NCI-H1694 treated with DMSO at 0.1 percent for 48 hours (cell line): ENCODE results near the gene HSPA12A.

Experiments used
- DNase-seq: peaks from one replicate; lab custom pipeline; 2025; lab: John Stamatoyannopoulos, UW

HSPA12A gene, protein sequence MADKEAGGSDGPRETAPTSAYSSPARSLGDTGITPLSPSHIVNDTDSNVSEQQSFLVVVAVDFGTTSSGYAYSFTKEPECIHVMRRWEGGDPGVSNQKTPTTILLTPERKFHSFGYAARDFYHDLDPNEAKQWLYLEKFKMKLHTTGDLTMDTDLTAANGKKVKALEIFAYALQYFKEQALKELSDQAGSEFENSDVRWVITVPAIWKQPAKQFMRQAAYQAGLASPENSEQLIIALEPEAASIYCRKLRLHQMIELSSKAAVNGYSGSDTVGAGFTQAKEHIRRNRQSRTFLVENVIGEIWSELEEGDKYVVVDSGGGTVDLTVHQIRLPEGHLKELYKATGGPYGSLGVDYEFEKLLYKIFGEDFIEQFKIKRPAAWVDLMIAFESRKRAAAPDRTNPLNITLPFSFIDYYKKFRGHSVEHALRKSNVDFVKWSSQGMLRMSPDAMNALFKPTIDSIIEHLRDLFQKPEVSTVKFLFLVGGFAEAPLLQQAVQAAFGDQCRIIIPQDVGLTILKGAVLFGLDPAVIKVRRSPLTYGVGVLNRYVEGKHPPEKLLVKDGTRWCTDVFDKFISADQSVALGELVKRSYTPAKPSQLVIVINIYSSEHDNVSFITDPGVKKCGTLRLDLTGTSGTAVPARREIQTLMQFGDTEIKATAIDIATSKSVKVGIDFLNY

DNA sequence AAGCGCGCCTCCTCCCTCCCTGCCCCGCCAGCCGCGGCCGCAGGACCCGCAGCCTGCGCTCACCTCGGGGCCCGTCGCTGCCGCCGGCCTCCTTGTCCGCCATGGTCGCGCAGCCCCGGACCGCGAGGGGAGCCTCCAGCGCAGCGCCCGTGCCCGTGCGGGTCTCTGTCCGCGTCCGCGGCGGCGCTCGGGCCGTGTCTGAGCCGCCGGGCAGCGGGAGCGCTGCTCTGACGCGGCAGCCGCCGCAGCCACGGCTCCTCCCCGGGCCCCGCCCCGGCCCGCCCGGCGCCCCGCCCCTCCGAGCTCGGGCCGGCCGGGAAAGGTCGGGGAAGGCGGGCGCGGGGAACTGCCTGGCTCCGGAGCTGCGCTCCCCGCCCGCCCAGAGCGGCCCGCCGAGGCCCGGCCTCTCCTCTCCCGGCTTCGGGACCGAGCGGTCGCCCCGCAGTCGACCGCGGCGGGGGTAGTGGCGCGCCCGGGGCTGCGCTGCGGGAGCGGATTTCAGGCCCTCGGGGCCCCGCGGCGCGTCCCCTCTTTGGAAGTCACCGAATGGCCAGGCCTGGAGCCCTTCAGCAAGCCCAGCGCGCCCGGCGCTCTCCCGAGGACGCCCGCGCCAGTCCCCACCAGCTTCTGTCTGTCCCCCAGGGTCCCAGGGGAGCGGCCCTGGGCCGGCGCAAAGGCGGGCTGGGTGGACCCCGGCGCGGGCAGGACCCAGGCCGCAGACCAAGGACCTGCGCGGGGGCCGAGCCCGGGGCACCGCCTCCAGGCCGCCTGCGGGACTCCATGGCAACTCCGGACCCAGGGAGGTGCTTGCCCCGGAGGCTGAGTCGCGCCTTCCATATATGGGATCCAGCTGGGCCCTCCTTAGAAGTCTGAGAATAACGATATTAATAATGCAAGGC is at the start of gene HSPA12A:
TSS of gene HSPA12A (minus strand) at position 200 of the 899 bp plus-strand sequence. CDS start at position 103, 97 bp downstream.
- no peak for DNase-seq

DNA sequence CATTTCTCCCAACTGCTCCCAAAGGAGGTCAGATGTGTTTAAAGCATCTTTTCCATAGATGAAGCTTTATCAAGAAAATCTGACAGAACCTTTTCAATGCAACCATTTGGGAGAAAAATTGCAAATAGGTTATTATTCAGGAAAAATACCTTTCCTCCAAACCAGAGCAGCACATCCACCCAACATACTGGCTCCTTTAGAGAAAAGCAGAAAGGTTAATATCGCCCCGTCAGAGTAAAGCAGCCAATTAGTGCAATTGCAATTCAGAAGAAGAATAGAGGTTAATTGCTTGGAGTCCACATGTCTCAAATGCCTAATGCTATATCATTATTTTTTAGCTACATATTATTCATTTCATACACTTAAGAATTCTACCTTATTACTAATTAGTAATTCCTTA is 48.9 kb upstream of the HSPA12A start:
- DNase-seq: no peak

DNA sequence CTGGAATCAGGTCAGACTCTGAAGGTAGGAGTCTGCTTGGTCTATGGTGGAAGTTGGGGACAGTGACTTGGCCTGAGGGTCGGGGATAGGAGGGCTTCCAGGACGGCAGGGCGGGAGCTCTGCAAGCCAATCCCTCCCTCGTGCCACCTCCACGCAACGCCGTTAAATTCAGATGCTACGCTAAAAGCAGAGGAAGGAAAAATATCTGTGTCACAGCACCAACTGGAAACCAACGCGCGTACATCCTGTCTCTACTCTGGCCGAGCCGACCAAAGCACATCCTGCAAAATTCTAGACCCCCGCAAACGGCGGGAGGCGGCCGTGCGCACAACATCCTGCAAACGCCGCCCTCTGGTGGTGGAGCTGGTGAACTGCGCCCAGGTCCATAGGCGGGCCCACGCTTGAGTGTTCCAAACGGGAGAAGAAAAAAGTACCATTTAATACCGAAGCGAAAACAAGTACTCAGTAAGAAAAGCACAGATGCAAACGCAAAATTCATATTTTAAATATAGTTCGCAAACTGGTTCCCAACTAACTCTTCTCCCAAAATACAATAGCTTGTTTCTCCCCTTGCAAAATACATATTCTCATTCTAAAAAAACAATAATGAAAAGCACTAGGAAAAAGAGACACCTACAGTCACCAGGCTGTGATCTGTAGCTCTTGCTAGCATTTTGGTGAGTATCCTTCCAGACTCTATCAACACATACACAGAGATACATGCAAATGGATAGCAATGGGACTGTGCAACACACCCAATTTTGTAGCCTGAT is 45.7 kb upstream of the HSPA12A start:
- DNase-seq: peak; percentile 33

DNA sequence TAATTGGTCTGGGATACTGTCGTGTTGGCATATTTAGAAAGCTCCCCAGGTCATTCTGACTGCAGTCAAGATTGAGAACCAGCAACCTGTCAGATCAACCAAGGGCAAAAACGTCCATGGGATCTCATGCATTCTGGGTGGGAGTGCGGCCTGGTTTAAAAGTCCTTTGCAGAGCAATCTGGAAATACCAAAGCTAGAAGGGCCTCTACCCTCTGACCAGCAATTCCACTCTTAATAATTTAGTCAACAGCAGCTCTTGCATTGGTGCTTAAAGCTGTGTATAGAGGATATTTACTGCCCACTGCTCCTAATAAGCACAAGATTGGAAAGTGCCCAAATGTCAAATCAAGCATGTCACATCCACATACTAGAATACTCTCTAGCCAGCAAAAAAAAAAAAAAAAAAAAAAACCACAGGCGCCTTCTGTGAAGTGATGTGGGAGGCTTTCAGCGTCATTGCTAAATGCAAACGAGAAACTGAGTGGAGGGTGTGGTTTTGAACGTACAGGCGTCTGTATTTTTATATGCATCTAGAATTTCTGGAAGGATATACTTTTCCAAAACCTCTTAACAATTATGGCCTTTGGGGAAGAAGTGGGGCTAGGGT is 44.8 kb upstream of the HSPA12A start:
- no peak for DNase-seq

DNA sequence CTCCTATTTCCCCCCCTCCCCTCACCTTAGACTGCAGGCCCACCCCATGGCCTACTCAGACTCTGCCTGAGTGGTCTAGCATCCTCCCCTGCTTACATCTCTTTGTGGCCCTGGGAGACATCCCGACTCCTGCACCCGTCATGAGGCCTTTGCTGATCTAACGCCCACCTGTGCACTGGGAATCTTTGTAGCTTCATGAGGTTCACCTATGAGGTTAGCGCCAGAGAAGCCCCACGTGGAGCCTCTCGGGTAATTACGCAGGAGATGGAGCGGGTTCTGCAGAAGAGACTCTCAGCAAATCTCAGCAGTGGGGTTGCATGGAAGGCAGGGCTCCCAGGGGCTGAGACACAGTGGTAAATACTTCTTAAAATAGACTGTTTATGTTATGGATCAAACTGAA is 43.5 kb upstream of the HSPA12A start:
- DNase-seq: no peak

DNA sequence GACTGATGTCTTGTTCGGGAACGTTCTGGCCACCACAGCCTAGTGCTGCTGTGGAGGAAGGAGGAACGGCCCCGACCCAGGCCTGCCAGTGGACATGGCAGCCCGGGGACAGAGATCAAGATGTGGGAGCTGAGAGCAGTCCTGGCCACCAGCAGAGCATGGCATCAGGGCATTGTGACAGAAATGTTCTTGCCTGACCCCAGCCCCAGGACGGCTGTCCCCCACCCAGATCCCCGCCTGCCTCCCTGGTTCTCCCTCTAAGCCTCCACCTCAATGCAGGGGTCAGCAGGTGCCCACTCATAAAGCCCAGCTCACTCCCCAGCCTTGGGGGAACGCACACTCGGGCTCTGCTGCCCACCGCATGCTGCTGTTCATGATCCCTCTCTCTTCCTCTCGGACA is 42.9 kb upstream of the HSPA12A start:
- DNase-seq: no peak

DNA sequence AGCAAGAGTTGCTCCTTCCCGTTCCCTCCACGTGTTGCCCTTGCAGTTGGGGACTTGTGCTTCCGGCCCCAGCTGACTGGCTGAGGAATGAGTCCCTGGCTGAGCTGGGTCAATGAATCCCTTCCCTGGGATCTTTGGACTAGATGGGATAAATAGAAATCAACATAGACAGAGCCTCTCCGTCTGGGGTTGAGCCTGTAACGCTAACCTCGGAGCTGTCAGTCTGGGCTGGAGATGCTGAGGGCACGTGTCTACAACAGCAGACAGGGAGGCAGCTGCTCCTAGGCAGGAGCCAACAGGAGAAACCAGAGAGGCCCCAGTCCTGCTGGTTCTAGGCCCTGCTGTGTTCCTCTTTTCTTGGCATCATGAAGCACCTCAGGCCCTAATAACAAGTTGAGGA is 42.3 kb upstream of the HSPA12A start:
- no peak for DNase-seq

DNA sequence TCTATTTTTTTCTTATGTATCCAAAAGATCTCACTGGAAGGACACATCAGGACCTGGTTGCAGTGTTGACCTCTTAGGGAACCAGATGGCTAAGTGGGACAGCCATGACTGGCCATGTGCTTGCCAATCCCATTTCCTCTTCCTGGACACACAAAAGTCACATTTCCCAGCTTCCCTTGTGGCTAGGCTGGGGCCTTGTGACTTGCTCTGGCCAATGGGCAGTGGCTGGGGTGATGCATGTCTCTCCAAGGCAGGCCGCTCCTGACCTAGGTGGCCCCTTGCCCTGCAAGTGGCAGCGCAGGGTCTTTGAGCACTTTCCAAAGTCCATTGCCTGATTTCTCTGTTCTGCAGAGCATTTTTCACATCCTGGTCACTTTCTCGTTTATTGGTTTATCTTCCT is 41.7 kb upstream of the HSPA12A start:
- DNase-seq: no peak

DNA sequence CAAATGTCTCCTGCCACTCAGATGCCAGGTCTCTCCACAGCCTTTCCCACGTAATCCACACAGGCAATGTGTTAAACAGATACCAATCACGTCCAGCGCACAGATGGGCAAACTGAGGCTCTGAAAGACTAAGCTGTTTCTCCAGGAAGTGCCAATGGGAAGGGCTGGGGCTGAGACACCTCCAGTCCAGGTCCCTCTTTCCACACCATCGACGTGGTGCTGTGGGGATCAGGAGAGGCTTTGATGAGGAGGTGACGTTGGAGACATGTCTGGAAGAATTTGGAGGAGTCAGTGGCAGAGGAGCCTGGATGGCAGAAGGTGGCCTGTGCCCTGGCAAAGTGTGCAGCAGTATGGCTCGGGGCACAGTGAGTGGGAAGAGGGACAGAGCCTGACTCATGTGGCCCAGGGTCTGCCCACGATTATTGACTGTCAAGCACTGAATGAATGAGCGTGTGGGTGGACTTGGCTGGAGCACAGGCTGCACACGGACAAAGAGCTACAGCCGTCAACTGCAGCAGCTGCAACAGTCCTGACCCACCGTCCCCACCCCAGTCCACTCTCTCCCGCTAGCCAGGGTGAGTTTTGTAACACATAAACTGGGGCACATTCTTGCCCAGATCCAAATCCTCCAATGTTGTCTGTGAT is 40.8 kb upstream of the HSPA12A start:
- no peak for DNase-seq

DNA sequence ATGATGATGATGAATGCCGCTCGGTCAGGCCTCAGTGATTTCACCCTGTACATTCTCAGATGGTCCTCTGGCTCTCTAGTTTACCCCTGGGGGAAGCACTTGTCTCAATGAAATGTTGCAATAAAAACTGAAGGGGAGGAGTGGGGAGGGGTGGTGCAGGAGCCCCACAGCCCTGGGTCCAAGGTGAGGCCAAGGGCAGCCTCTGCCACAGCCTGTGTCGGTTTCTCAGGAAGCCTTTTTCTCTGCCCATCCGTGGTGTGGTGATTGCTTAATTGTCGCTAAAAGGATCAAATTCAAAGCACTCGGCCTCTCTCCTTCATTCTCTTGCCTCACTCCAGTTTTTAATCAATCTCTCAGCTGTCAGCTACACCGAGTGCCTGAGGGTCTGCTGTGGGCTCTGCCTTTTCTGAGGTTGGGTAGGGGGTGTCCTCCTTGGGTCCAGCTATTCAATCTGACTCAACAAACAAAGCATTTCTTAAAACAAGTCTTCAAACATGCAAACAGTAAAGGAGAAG is 39.1 kb upstream of the HSPA12A start:
- no peak for DNase-seq

DNA sequence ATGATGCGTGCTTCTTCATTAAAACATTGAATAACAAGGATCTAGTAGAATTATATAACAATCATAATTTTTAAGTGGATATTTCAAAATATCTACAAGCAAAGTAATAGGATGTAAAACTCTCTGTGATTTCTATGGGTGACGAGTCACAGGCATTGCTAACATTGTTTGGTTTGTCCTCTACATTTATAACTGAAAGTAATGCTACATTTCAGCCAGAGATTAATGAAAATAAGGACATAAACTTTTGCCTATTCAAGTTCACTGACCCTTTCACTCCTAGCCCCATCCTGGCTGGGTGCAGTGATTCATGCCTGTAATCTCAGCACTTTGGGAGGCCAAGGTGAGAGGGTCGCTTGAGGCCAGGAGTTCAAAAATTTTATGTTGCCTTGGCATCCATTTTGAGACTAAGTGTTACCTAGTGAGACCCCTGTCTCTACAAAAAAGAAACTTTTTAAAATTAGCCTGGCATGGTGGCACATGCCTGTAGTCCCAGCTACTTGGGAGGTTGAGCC is 38.4 kb upstream of the HSPA12A start:
- no peak for DNase-seq

DNA sequence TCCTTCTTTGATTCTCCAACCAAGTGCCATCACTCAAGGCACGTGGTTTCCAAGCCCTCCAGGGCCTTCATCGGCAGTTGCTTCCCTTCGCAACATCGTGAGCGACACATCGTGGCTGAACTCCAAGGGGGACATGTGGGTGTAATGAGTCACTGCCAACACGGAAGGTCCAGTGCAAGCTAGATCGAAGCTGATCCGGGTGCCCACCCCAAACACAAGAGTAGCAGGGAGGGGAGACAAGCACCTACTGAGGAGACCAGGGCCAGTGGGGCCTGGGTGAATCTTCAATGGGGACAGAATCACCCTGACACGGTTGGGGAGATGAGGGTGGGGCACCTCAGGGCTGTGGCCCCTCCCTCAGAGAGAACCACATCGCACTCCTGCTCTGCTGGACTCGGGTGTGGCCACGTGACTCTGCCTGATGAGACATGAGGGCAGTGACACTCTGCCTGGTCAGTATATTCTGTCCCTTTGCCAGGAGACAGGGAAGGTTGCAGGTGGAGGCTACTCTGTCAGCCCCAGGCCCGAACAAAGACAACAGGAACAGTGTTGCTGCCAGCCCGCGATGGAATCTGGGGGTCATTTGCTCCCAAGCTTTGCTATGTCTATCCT is 36.8 kb upstream of the HSPA12A start:
- DNase-seq: no peak

DNA sequence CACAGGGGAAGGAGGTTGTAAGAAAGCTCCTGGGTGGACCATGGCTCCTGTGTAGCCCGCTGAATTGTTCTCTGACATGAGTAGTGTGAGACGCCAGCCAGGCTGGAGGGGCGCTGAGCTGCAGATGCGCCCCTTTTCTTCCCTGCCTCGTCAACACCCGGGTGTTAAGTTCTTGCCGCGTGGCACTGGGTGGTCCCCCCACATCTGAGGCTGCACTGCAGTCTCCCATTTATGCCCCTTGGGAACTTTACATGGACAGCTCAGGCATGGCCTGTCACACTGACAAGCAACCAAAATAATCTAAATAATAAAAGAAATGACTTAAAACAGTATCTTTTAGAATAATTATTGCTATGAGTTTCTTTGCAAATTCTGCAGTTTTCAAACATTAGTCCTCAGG is 34.6 kb upstream of the HSPA12A start:
- no peak for DNase-seq

DNA sequence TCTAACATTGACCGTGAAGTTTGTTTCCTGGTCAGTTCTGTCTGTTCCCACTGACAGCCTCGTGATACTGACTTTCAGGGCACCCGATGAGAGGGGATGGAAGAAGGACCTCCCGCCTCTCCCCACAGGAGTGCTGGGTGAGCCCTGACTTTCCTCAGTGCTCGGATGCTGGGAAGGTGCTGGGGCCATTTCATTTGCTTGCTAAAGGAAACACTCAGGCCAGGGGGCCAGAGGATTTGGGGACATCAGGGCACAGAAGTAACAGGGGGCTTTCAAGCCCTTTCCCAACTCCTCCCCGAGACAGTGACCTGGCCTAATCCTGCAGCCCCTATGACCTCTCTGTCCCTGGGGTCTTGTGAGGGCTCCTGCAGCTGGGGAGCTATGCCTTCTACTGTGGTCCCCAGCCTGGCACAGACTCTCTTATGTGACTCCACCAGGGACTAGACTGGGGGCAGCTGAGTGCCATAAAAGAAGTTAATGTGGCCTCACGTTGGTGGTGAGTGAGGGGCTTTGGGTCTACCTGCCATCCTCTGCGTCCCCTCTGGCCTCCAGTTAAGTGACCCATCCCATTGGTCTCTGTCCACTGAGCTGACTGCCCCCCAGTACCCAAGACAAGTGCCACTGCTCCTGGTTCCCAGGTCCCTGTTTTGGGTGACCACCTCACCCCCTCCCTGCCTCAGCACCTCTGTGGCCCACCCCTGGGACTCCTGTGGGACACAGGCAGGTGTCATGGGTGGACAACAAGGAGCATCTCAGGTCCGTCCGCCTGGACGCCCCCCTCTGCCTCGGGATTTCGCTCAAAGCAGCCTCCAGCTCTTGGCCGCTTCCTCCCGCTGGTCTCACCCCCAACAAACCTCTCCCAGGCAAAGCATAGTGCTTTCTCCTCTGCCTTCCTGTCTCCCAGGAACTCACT is 33.4 kb upstream of the HSPA12A start:
- DNase-seq: no peak

DNA sequence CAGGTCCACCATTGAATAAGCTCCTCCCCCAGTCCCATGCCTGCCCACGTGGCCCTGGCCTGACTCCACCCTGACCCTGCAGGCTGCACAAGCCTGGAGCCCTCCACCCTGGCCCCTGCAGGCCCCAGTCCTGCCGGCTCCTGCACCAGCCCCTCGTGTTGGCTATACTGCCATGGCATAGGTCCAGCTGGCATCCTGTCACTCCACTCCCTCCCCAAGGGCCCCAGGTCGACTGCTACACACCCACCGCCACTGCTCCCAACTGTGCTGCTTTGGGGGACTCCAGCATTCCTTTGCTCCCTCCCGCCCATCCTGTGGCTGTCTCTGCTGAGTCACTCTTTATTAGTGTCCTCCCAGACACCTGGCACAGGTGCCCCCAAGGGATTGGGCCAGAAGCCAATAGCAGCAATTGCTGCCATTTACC is 32.4 kb upstream of the HSPA12A start:
- DNase-seq: no peak

DNA sequence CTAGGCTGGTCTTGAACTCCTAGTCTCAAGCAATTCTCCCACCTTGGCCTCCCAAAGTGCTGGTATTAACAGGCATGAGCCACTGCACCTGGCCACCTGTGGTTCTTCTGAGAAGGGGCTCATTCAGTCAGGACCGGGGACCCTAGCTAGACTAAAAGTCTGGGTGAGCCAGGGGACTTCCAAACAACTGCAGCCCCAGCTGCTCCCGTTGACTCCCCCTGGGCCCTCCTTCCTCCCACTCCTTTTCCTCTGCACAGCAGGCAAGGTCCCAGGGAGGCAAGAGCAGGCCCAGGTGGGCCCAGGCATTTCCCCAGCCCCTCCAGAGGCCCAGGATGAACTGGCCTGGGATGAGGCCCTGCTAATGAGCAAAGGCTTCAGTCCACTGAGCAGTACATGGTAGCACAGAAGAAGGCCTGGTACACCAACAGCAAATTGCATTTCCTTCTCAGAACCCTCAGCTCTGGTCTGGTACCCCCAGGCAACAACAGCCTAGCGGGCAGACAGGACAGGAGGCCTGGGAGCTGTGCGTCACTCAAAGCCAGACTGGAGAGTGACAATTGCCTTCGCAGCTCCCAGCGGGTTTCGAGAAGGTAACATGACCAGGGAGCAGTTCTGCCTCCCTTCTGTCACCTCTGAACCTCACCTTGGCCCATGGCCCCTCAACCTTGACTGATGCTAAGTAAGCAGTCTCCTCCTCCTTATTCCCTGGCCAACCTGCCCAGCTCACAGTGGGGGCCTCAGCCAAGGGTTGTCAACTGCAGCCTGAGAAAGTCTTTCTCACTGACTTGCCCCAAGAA is 30.7 kb upstream of the HSPA12A start:
- no peak for DNase-seq

DNA sequence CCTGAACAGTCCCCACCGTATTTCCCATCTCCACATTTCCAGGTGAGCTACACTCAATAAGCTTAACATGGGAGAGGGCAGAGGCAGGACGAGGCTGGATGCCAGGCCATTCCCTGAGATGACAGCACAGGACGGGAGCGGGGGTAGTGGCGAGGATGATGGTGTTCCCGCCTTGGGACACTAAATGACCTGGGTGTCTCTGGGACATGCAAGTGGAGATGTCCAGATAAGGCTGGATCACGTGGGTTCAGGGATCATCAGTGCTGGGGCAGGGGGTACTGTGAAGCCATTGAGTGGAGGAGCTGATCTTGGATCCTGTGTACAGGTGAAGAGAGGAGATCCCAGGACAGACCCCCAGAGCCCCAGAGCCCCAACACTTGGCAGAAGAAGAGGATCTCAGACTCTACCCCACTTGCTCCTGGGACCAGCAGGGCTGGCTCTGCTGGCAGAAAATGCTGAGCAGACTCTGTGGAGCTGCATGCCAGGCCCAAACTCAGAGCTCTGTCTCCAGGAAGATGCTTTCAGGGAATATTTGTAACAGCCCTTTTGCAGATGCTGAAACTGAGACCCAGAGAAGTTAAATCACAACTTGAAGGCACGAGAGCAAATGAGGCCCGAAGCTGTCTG is 29.7 kb upstream of the HSPA12A start:
- DNase-seq: no peak
